HG03432 (cell line): ENCODE results near the gene PRKCI.
"Not testable (repeated sequence)": the region's sequence is repeated elsewhere in the genome, so short reads cannot be mapped to it uniquely, and the experiment has no call there.

Experiments used
- ATAC-seq: cut with Tn5 transposase; IDR thresholded peaks from one replicate; pipeline ENCODE4 v1.9.1; 2021; ENCODE audit warnings: mild to moderate bottlenecking, moderate library complexity; ENCODE audit not compliant: unreplicated experiment

The PRKCI gene

GRCh38 chr3:170277833-170278580, 55.8 kb downstream of the PRKCI start:
- ATAC-seq, result no peak

- no peak for ATAC-seq
Measured at GRCh38 chr3:170278627-170279026, 56.4 kb downstream of the PRKCI start.

GRCh38 chr3:170290194-170290593, 68.0 kb downstream of the PRKCI start:
- ATAC-seq, result no peak

- no peak for ATAC-seq
Measured at GRCh38 chr3:170295586-170295985, 73.4 kb downstream of the PRKCI start.

- no peak for ATAC-seq
Measured at GRCh38 chr3:170296703-170297102, 74.5 kb downstream of the PRKCI start.

- no peak for ATAC-seq
Measured at GRCh38 chr3:170301405-170301804, 79.2 kb downstream of the PRKCI start.

- no peak for ATAC-seq
Measured at GRCh38 chr3:170302008-170302407, 79.8 kb downstream of the PRKCI start.

GRCh38 chr3:170306015-170306414, 83.8 kb downstream of the PRKCI start:
- ATAC-seq, result no peak

- ATAC-seq, result no peak
Measured at GRCh38 chr3:170307671-170308405, 85.6 kb downstream of the PRKCI start.

- ATAC-seq, result no peak
Measured at GRCh38 chr3:170309046-170309445, 86.8 kb downstream of the PRKCI start.

- no peak for ATAC-seq
Measured at GRCh38 chr3:170317954-170318353, 95.7 kb downstream of the PRKCI start.

- no peak for ATAC-seq
Measured at GRCh38 chr3:170320461-170321121, 98.4 kb downstream of the PRKCI start.

- no peak for ATAC-seq
Measured at GRCh38 chr3:170321321-170322034, 99.3 kb downstream of the PRKCI start.

GRCh38 chr3:170322566-170323269, 100.5 kb downstream of the PRKCI start:
- no peak for ATAC-seq

- no peak for ATAC-seq
Measured at GRCh38 chr3:170323331-170323730, 101.1 kb downstream of the PRKCI start.

GRCh38 chr3:170324962-170325361, 102.7 kb downstream of the PRKCI start:
- ATAC-seq, result no peak

GRCh38 chr3:170327040-170327808, 105.0 kb downstream of the PRKCI start:
- ATAC-seq, result peak; percentile 49

GRCh38 chr3:170327868-170328548, 105.8 kb downstream of the PRKCI start:
- ATAC-seq, result not testable (repeated sequence)

- ATAC-seq, result no peak
Measured at GRCh38 chr3:170330366-170330765, 108.1 kb downstream of the PRKCI start.
